GM12873 (cell line): ENCODE results near the gene TMSB4X.

ENCODE experiments used
- TF ChIP-seq, protein P1 (sequence below): IDR thresholded peaks from 2 replicates; pipeline ENCODE4 v1.5.1; 2012; ENCODE audit warnings: low read depth, mild to moderate bottlenecking, moderate library complexity, low read length, control low read depth; ENCODE audit not compliant: insufficient read depth; ENCODE audit errors: missing control alignments

TMSB4X gene

DNA sequence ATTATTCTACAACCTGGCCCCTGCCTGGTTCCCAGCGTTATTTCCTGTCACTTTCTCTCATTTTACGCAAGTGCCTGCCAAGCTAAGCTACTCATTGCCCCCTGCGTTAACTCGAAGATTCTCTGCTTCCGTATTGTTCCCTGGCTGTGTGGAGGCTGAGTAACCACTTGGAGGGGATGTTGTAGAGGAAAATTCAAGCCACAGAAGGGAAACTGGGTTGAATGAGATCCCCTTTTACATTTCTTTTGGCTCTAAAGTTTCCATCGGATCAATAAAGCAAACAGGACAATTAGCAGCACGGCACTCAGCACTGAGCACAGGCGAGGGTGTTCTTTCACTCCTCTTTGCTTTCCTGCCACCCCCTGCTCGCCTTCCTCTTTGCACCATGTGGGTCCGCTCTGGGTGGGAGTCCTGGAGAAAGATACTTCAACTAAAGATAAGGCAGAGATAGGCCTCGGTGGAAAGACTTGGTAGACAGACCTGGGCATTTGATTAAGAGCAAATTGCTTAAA is 4.2 kb upstream of the TMSB4X start:
- TF ChIP-seq, protein P1, sequence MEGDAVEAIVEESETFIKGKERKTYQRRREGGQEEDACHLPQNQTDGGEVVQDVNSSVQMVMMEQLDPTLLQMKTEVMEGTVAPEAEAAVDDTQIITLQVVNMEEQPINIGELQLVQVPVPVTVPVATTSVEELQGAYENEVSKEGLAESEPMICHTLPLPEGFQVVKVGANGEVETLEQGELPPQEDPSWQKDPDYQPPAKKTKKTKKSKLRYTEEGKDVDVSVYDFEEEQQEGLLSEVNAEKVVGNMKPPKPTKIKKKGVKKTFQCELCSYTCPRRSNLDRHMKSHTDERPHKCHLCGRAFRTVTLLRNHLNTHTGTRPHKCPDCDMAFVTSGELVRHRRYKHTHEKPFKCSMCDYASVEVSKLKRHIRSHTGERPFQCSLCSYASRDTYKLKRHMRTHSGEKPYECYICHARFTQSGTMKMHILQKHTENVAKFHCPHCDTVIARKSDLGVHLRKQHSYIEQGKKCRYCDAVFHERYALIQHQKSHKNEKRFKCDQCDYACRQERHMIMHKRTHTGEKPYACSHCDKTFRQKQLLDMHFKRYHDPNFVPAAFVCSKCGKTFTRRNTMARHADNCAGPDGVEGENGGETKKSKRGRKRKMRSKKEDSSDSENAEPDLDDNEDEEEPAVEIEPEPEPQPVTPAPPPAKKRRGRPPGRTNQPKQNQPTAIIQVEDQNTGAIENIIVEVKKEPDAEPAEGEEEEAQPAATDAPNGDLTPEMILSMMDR = no peak

DNA sequence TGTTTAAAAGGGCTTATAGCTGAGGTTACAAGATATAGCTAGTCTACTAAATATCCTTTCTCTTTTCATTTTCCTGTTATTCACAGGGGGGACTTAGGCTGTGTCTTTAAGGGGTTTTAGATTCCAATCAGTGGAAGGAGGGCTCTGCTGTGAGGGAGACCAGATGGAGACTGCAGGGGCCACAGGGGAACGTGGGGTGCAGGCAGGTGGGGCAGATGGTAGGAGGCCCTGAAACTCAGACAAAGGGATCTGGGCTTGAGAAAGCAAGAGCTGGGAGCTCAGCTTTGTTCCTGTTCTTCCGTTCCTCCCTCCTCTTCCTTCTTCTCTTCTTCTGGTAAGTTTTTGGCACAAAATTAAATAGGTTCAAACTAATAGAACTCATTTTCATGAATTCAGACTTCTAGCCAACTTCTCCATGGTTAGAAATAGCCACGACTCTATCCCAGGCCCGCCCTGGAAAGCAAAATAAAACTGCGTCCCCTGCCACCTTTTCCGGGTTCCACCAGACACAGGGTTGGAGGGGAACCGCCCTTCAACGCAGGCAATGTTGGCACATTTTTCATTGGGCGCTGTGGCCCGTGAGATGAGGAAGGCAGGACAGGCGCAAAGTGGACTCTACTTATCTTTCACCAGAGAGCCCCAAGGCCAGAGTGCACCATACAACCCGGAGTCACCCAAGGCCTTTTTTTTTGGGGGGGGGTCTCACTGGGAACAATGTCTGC is 3.5 kb upstream of the TMSB4X start:
- TF ChIP-seq, protein P1 = no peak

DNA sequence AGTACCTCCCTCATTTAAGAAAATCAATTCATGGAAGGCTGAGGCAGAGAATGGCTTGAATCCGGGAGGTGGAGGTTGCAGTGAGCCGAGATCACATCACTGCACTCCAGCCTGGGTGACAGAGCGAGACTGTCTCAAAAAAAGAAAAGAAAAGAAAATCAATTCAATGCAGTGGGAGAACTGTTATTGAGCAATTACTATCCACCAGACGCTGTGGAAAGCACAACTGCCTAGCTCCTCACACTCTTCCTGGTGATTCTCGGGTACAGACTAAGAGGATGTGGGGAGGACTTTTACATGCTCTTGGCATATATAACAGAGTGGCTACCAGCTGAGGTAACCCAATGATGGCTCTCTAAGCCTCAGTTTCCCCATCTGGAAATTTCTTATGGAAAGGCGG is 2.7 kb upstream of the TMSB4X start:
- TF ChIP-seq, protein P1 = no peak

DNA sequence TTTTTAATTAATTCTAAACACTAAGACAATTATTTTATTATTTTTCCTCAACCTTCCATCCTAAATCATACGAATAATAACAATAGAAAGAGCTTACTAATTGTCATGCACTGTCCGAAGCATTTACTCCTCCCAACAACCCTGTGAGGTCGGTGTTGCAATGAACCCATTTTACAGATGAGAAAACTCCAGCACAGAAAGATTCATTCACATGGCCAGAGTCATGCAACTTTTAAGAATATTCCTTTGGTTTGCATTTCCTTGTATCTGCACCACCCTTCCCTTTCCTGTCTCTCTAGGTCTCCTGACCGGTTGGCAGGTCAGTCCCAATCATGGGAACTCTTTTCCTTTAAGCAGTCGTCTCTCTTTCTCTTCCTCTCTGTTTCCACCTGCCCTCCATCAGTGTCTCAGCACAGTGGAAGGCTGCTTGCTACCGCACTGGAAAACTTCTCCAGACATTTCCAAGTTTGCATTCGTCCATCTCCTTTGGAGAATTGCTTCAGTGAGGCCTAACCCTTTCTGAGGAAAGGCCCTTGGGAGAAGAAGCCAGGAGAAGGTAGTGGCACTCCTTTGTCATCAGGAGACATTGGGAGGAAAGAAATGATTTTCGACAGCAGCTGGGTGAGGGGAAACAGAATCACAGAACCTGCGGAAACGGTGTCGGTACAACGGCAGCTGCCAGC is 1.9 kb upstream of the TMSB4X start:
- TF ChIP-seq, protein P1 = no peak

DNA sequence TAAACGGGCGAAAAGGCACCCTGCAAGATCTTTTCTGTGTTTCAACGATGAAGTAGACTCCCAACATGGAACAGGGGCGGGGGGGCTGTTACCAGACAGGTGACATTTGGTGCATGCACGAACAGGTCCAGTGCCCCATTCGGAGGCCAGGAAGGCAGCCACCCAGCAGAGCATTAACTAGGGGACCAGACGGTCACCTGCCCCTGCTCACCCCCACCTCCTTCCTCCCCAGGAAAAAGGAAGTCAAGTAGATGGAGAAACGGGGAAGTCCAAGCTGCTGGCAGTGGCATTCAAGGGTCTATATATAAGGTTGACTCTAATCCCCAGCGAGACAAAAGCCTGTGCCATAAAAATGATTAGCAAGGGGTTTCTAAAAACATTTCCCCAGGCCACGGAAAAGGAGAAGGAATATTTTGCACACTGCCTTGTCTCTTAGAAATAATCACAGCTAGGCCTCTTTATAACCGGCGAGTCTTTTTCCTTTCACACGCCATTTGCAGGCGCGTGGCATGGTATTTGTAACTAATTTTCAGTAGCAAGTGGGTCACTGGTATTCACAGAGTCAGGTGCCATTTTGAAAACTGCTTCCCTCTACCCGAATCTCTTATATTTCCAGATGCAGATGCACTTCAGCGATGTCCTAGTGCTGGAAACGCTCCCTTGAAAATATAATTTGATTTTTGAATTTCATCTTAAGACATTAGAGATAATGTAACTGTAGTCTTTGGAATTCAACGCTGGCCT is 1.2 kb upstream of the TMSB4X start:
- TF ChIP-seq, protein P1 = no peak

DNA sequence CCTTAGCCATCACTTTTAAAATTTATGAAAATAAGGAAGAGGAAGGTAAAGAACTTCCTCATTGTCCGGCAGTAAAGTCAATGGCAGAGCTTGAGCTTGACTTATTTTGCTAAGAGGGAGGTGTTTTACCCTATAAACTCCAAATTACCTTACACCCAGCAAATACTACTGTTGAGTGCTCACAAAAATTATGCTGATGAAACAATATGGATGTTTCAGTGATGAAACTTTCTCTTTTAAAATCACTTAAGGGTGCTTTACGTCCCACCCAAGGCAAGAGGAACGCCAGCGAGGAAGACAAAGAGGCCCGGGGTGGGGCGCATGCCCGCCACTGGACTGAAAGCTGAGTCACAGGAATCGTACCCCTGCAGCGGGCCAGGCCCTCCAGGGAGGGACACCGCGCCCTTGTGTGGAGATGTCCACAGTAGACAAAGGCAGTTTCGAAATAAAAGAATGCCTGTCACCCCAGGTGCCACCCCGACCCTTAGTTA is 560 bp upstream of the TMSB4X start:
- TF ChIP-seq, protein P1 = no peak

DNA sequence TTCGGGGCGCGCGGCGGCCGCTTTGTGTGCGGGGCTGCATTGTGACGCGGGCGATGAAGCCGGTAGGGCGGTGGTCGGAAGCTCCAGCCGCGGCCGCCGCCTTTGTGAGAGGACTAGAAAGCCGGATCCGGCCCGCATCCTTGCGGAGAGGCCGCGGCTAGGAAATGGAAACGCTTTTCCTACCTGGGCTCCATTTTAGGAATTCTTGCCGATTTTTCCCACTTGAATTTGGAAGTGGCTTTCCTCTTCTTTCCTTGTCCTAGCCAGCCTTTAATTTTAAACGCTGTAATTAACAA is 708 bp downstream of the TMSB4X start:
- TF ChIP-seq, protein P1 = no peak
